GM23338 (cell line): ENCODE data around the gene SCGN. TPM values are rescaled to one million over a fixed set of nuclear protein-coding genes. Genes with fewer than 3 reads are reported as not detected.

Experiments used
- ATAC-seq: fragments of 200-7000 bp; cut with Tn5 transposase; 3 replicates; pipeline ENCODE4 v1.9.1; 2020
- DNase-seq: peaks from one replicate; pipeline ENCODE4 v3.0.0-alpha.2; 2015; ENCODE audit warnings: low spot score
- H2AFZ ChIP-seq: fragments of 200-600 bp; sonication (generic); 2 replicates; pipeline ENCODE4 v1.8.0; 2016; ENCODE audit warnings: antibody characterized with exemption, mild to moderate bottlenecking, moderate library complexity
- H3F3A ChIP-seq: fragments of 200-600 bp; sonication (generic); replicated peaks from 2 replicates; pipeline ENCODE4 v1.8.0; 2017; ENCODE audit warnings: antibody characterized with exemption, mixed run types, low read depth
- H3K27ac ChIP-seq: fragments of 200-600 bp; sonication (generic); 2 replicates; pipeline ENCODE4 v1.6.1; 2016; ENCODE audit warnings: low read depth
- H3K27me3 ChIP-seq: fragments of 200-600 bp; sonication (generic); 2 replicates; pipeline ENCODE4 v1.8.0; 2016; ENCODE audit warnings: mild to moderate bottlenecking, mixed run types, moderate library complexity; ENCODE audit not compliant: insufficient read depth
- H3K36me3 ChIP-seq: fragments of 200-600 bp; sonication (generic); 2 replicates; pipeline ENCODE4 v1.8.0; 2016; ENCODE audit warnings: mild to moderate bottlenecking; ENCODE audit not compliant: insufficient read depth
- H3K4me1 ChIP-seq: fragments of 200-600 bp; sonication (generic); 2 replicates; pipeline ENCODE4 v1.8.0; 2016; ENCODE audit warnings: mild to moderate bottlenecking, moderate library complexity; ENCODE audit not compliant: insufficient read depth
- H3K4me2 ChIP-seq: fragments of 200-600 bp; sonication (generic); 2 replicates; pipeline ENCODE4 v1.7.1; 2017; ENCODE audit warnings: mixed run types
- H3K4me3 ChIP-seq: fragments of 200-600 bp; sonication (generic); 2 replicates; pipeline ENCODE4 v1.6.1; 2016; ENCODE audit warnings: mixed run types
- H3K79me2 ChIP-seq: fragments of 200-600 bp; sonication (generic); replicated peaks from 2 replicates; pipeline ENCODE4 v1.8.0; 2017; ENCODE audit warnings: mild to moderate bottlenecking; ENCODE audit not compliant: insufficient read depth
- H3K9me2 ChIP-seq: fragments of 200-600 bp; sonication (generic); 2 replicates; pipeline ENCODE4 v1.8.0; 2017; ENCODE audit not compliant: insufficient read depth
- H4K20me1 ChIP-seq: fragments of 200-600 bp; sonication (generic); replicated peaks from 2 replicates; pipeline ENCODE4 v1.8.0; 2017; ENCODE audit warnings: mild to moderate bottlenecking; ENCODE audit not compliant: insufficient read depth
- H3K27ac Mint-ChIP-seq: 2 replicates; pipeline ENCODE4 v1.8.0; 2020; ENCODE audit warnings: inconsistent platforms, mild to moderate bottlenecking, moderate library complexity, mixed read lengths
- H3K27me3 Mint-ChIP-seq: 3 replicates; pipeline ENCODE4 v1.8.0; 2022; ENCODE audit warnings: low read depth, mild to moderate bottlenecking, moderate library complexity, mixed read lengths, inconsistent platforms; ENCODE audit not compliant: insufficient read depth, poor library complexity
- H3K36me3 Mint-ChIP-seq: 3 replicates; pipeline ENCODE4 v1.8.0; 2021; ENCODE audit warnings: low read depth, mild to moderate bottlenecking, inconsistent platforms, moderate library complexity, mixed read lengths
- H3K4me1 Mint-ChIP-seq: 3 replicates; pipeline ENCODE4 v1.8.0; 2020; ENCODE audit warnings: mild to moderate bottlenecking, inconsistent platforms, mixed read lengths
- H3K4me3 Mint-ChIP-seq: 3 replicates; pipeline ENCODE4 v1.8.0; 2021; ENCODE audit warnings: moderate library complexity, mild to moderate bottlenecking, inconsistent platforms, mixed read lengths
- H3K9me3 Mint-ChIP-seq: 3 replicates; pipeline ENCODE4 v1.8.0; 2020; ENCODE audit warnings: moderate library complexity, mild to moderate bottlenecking, inconsistent platforms, mixed read lengths
- CREB1 ChIP-seq: fragments of 250-450 bp; sonication (Bioruptor Pico); IDR thresholded peaks from 2 replicates; pipeline ENCODE4 v1.5.0; 2020; ENCODE audit warnings: low read depth, mild to moderate bottlenecking, moderate library complexity
- EZH2 ChIP-seq: fragments of 200-600 bp; sonication (generic); IDR thresholded peaks from one replicate; pipeline ENCODE4 v1.8.0; 2017; ENCODE audit warnings: antibody characterized with exemption, mild to moderate bottlenecking, low read depth; ENCODE audit not compliant: unreplicated experiment
- EZH2phosphoT487 ChIP-seq: fragments of 200-600 bp; sonication (generic); IDR thresholded peaks from one replicate; pipeline ENCODE4 v1.8.1; 2018; ENCODE audit warnings: antibody characterized with exemption; ENCODE audit not compliant: unreplicated experiment
- JUNB ChIP-seq: IDR thresholded peaks from one replicate; pipeline ENCODE4 v1.6.1; 2016; ENCODE audit warnings: antibody characterized with exemption; ENCODE audit not compliant: unreplicated experiment
- NANOG ChIP-seq: IDR thresholded peaks from 2 replicates; pipeline ENCODE4 v1.6.1; 2016; ENCODE audit warnings: antibody characterized with exemption, borderline replicate concordance
- POLR2AphosphoS5 ChIP-seq: IDR thresholded peaks from 2 replicates; pipeline ENCODE4 v1.6.1; 2016; ENCODE audit warnings: antibody characterized with exemption, low read depth
- STAT1 ChIP-seq: IDR thresholded peaks from one replicate; pipeline ENCODE4 v1.6.1; 2016; ENCODE audit warnings: antibody characterized with exemption; ENCODE audit not compliant: unreplicated experiment
- ZNF114 ChIP-seq: fragments of 250-450 bp; sonication (Bioruptor Pico); IDR thresholded peaks from 2 replicates; pipeline ENCODE4 v1.5.0; 2020; ENCODE audit warnings: mild to moderate bottlenecking, moderate library complexity
- ZNF331 ChIP-seq: fragments of 250-450 bp; sonication (Bioruptor Pico); IDR thresholded peaks from 2 replicates; pipeline ENCODE4 v1.5.0; 2020; ENCODE audit warnings: low read depth, mild to moderate bottlenecking, moderate library complexity
- polyA plus RNA-seq: library from polyadenylated mRNA; unstranded; fragments of >200 nt; fragmentation: Nextera tagmentation; extraction: Ambion mirVana; gene quantifications from 2 replicates; pipeline ENCODE4 v1.2.1, GENCODE V29; 2016
- total RNA-seq: library from RNA; depleted of rRNA; stranded (reverse); fragments of >200 nt; shearing (Covaris generic); gene quantifications from 2 replicates; pipeline ENCODE4 v1.2.3, GENCODE V29; 2014
- TF ChIP-seq, protein P1 (sequence below), 2 experiments: fragments of 200-600 bp in 1 of 2; sonication (generic) in 1 of 2; conservative IDR thresholded peaks; 2 replicates each; pipeline versions ENCODE4 v1.5.1 to v1.6.1; 2016 to 2017; ENCODE audit warnings: antibody characterized with exemption in 2 of 2, low read depth in 2 of 2, mild to moderate bottlenecking in 2 of 2, moderate library complexity in 1 of 2
- TF ChIP-seq, protein P2 (sequence below): IDR thresholded peaks from 2 replicates; pipeline ENCODE4 v1.6.1; 2016; ENCODE audit warnings: antibody characterized with exemption
- TF ChIP-seq, protein P3 (sequence below): IDR thresholded peaks from one replicate; pipeline ENCODE4 v1.6.1; 2018; ENCODE audit warnings: antibody characterized with exemption; ENCODE audit not compliant: unreplicated experiment
- TF ChIP-seq, protein P4 (sequence below): fragments of 250-450 bp; sonication (Bioruptor Pico); IDR thresholded peaks from 2 replicates; pipeline ENCODE4 v1.5.0; 2020; ENCODE audit warnings: mild to moderate bottlenecking, moderate library complexity

SCGN gene
- total and polyA plus RNA-seq, 2 experiments from 2014 or later, result not detected

DNA sequence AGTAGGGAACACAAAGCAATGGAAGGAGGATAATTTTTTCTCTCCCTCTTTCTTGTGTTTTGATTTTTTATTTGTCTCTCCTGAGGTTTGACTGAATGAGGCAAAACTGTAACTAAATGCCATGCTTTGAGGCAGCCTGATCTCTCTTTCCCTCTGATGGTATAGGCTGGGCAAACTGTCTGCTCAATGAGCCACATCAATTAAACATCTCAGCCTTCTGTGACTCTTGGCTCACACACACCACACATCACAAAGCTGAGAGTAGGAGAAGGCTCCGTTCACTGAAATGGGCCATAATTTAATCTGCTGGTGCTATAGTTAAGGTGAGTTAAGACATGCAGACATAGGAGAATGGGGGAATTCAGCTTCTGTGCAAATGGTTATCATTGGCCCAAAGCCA, 28.1 kb upstream of the SCGN start:
- Mint-ChIP-seq H3K36me3 (peaks cover 7% of the 10 kb centered on the region; the same call in 1 of the 3 replicates), H3K27me3 (no peaks in the 10 kb centered on the region), H3K9me3 (no peaks in the 10 kb centered on the region), H3K4me3 (no peak overlapping the region), H3K27ac (no peak overlapping the region; the same call in 1 of the 2 replicates), H3K4me1 (peaks cover 22% of the 10 kb centered on the region)
- no peaks in the 10 kb centered on the region for H3F3A ChIP-seq
- 0 out of 2 replicates have a peak, but pooled peaks cover 5% of the 10 kb centered on the region for H3K36me3 ChIP-seq
- no peaks in the 10 kb centered on the region; the same call in 1 of the 2 replicates for H4K20me1 ChIP-seq
- peaks cover 11% of the 10 kb centered on the region; the same call in 1 of the 2 replicates for H3K9me2 ChIP-seq
- H3K27me3 ChIP-seq, result no peaks in the 10 kb centered on the region
- H3K79me2 ChIP-seq, result no peaks in the 10 kb centered on the region
- H3K27ac ChIP-seq, result no peak overlapping the region
- no peak for TF ChIP-seq STAT1
- TF ChIP-seq EZH2phosphoT487, result no peak
- no peak for TF ChIP-seq ZNF331 (CRISPR knock-in tag)
- TF ChIP-seq, protein P1, sequence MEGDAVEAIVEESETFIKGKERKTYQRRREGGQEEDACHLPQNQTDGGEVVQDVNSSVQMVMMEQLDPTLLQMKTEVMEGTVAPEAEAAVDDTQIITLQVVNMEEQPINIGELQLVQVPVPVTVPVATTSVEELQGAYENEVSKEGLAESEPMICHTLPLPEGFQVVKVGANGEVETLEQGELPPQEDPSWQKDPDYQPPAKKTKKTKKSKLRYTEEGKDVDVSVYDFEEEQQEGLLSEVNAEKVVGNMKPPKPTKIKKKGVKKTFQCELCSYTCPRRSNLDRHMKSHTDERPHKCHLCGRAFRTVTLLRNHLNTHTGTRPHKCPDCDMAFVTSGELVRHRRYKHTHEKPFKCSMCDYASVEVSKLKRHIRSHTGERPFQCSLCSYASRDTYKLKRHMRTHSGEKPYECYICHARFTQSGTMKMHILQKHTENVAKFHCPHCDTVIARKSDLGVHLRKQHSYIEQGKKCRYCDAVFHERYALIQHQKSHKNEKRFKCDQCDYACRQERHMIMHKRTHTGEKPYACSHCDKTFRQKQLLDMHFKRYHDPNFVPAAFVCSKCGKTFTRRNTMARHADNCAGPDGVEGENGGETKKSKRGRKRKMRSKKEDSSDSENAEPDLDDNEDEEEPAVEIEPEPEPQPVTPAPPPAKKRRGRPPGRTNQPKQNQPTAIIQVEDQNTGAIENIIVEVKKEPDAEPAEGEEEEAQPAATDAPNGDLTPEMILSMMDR (conservative IDR thresholded peaks at IDR 0.05; ENCODE audit: low read depth in 2 of 2), result no peak
- no peak for TF ChIP-seq POLR2AphosphoS5
- no peak for TF ChIP-seq JUNB
- TF ChIP-seq, protein P2, sequence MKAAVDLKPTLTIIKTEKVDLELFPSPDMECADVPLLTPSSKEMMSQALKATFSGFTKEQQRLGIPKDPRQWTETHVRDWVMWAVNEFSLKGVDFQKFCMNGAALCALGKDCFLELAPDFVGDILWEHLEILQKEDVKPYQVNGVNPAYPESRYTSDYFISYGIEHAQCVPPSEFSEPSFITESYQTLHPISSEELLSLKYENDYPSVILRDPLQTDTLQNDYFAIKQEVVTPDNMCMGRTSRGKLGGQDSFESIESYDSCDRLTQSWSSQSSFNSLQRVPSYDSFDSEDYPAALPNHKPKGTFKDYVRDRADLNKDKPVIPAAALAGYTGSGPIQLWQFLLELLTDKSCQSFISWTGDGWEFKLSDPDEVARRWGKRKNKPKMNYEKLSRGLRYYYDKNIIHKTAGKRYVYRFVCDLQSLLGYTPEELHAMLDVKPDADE, result no peak
- TF ChIP-seq CREB1 (CRISPR knock-in tag), result no peak
- TF ChIP-seq NANOG, result no peak
- TF ChIP-seq, protein P3, sequence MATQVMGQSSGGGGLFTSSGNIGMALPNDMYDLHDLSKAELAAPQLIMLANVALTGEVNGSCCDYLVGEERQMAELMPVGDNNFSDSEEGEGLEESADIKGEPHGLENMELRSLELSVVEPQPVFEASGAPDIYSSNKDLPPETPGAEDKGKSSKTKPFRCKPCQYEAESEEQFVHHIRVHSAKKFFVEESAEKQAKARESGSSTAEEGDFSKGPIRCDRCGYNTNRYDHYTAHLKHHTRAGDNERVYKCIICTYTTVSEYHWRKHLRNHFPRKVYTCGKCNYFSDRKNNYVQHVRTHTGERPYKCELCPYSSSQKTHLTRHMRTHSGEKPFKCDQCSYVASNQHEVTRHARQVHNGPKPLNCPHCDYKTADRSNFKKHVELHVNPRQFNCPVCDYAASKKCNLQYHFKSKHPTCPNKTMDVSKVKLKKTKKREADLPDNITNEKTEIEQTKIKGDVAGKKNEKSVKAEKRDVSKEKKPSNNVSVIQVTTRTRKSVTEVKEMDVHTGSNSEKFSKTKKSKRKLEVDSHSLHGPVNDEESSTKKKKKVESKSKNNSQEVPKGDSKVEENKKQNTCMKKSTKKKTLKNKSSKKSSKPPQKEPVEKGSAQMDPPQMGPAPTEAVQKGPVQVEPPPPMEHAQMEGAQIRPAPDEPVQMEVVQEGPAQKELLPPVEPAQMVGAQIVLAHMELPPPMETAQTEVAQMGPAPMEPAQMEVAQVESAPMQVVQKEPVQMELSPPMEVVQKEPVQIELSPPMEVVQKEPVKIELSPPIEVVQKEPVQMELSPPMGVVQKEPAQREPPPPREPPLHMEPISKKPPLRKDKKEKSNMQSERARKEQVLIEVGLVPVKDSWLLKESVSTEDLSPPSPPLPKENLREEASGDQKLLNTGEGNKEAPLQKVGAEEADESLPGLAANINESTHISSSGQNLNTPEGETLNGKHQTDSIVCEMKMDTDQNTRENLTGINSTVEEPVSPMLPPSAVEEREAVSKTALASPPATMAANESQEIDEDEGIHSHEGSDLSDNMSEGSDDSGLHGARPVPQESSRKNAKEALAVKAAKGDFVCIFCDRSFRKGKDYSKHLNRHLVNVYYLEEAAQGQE, result no peak
- TF ChIP-seq ZNF114 (CRISPR knock-in tag), result no peak
- TF ChIP-seq, protein P4, sequence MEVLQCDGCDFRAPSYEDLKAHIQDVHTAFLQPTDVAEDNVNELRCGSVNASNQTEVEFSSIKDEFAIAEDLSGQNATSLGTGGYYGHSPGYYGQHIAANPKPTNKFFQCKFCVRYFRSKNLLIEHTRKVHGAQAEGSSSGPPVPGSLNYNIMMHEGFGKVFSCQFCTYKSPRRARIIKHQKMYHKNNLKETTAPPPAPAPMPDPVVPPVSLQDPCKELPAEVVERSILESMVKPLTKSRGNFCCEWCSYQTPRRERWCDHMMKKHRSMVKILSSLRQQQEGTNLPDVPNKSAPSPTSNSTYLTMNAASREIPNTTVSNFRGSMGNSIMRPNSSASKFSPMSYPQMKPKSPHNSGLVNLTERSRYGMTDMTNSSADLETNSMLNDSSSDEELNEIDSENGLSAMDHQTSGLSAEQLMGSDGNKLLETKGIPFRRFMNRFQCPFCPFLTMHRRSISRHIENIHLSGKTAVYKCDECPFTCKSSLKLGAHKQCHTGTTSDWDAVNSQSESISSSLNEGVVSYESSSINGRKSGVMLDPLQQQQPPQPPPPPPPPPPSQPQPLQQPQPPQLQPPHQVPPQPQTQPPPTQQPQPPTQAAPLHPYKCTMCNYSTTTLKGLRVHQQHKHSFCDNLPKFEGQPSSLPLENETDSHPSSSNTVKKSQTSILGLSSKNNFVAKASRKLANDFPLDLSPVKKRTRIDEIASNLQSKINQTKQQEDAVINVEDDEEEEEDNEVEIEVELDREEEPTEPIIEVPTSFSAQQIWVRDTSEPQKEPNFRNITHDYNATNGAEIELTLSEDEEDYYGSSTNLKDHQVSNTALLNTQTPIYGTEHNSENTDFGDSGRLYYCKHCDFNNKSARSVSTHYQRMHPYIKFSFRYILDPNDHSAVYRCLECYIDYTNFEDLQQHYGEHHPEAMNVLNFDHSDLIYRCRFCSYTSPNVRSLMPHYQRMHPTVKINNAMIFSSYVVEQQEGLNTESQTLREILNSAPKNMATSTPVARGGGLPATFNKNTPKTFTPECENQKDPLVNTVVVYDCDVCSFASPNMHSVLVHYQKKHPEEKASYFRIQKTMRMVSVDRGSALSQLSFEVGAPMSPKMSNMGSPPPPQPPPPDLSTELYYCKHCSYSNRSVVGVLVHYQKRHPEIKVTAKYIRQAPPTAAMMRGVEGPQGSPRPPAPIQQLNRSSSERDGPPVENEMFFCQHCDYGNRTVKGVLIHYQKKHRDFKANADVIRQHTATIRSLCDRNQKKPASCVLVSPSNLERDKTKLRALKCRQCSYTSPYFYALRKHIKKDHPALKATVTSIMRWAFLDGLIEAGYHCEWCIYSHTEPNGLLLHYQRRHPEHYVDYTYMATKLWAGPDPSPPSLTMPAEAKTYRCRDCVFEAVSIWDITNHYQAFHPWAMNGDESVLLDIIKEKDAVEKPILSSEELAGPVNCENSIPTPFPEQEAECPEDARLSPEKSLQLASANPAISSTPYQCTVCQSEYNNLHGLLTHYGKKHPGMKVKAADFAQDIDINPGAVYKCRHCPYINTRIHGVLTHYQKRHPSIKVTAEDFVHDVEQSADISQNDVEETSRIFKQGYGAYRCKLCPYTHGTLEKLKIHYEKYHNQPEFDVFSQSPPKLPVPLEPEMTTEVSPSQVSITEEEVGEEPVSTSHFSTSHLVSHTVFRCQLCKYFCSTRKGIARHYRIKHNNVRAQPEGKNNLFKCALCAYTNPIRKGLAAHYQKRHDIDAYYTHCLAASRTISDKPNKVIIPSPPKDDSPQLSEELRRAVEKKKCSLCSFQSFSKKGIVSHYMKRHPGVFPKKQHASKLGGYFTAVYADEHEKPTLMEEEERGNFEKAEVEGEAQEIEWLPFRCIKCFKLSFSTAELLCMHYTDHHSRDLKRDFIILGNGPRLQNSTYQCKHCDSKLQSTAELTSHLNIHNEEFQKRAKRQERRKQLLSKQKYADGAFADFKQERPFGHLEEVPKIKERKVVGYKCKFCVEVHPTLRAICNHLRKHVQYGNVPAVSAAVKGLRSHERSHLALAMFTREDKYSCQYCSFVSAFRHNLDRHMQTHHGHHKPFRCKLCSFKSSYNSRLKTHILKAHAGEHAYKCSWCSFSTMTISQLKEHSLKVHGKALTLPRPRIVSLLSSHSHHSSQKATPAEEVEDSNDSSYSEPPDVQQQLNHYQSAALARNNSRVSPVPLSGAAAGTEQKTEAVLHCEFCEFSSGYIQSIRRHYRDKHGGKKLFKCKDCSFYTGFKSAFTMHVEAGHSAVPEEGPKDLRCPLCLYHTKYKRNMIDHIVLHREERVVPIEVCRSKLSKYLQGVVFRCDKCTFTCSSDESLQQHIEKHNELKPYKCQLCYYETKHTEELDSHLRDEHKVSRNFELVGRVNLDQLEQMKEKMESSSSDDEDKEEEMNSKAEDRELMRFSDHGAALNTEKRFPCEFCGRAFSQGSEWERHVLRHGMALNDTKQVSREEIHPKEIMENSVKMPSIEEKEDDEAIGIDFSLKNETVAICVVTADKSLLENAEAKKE (CRISPR knock-in tag), result no peak
- TF ChIP-seq EZH2, result no peak
- no peak overlapping the region for H3K4me3 ChIP-seq
- H3K4me2 ChIP-seq, result no peak overlapping the region
- no peak overlapping the region for H2AFZ ChIP-seq
- DNase-seq (no peak), ATAC-seq (no peak)
- H3K4me1 ChIP-seq, result peaks cover 21% of the 10 kb centered on the region
